GM18499 (cell line): ENCODE data around the gene FHDC1.

Experiments used
- ATAC-seq: cut with Tn5 transposase; IDR thresholded peaks from one replicate; pipeline ENCODE4 v1.9.1; 2021; ENCODE audit warnings: moderate number of reproducible peaks; ENCODE audit not compliant: insufficient read depth, unreplicated experiment

FHDC1 gene

GRCh38 chr4:152956650-152957436, 20.7 kb downstream of the FHDC1 start:
- no peak for ATAC-seq

- no peak for ATAC-seq
These were observed 21.5 kb downstream of the FHDC1 start for GRCh38 chr4:152957437-152958171.

GRCh38 chr4:152959080-152959479, 23.0 kb downstream of the FHDC1 start:
- ATAC-seq, result no peak

DNA sequence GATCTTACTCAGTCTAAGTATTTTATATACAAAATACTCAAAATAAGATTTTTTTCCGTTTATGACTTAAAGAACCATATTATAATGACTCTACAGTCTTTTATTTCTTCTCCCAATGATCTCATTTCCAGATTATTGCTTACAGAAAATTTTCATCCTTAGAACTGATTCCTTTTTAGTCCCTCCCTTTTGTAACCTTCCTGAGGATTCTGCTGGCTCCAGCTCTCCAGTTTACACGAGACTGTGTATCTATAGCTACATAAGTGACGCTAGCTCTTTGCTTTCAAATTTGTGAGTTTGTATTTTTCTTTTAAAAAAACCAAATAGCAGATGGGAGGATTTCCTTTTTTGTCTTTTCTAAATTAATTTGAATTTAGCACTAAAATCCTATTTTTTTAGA, 24.0 kb downstream of the FHDC1 start:
- no peak for ATAC-seq

GRCh38 chr4:152961014-152961772, 25.1 kb downstream of the FHDC1 start:
- no peak for ATAC-seq

DNA sequence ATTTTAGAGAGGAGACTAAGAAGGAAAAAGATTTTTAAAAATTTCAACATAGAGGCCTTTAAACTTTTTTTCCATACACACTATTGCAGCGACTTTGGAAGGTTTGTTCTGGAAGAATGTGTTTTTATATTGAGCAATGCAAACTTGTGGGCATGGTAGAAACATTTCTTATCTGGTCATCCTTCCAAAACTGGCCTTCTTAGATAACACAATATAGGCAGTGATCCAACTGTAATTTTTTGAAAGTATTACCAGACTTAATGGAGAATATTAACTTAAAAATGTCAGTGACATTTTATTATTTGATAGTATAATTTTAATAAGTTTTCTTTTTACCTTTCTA, 25.6 kb downstream of the FHDC1 start:
- no peak for ATAC-seq

GRCh38 chr4:152962150-152962549, 26.0 kb downstream of the FHDC1 start:
- ATAC-seq, result no peak

DNA sequence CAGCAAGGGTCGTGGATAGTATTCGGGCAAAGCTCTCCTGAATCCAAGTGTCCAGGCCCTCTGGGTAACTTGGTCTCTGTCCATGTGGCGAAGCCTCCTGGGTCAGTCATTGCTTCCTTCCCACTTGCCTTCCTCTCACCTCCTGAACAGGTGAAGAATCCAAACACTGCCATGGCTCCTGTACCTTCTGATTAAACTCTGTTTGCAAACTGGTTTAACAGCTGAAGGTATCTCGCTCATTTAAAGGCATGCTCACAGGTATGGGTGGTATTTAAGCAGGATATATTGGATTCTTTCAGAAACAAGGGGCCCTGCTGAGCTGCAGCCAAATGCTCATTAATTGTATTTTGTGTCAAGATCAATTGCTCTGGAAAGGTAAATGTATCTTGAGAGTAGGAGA, 28.2 kb downstream of the FHDC1 start:
- no peak for ATAC-seq

GRCh38 chr4:152965611-152966010, 29.5 kb downstream of the FHDC1 start:
- no peak for ATAC-seq

DNA sequence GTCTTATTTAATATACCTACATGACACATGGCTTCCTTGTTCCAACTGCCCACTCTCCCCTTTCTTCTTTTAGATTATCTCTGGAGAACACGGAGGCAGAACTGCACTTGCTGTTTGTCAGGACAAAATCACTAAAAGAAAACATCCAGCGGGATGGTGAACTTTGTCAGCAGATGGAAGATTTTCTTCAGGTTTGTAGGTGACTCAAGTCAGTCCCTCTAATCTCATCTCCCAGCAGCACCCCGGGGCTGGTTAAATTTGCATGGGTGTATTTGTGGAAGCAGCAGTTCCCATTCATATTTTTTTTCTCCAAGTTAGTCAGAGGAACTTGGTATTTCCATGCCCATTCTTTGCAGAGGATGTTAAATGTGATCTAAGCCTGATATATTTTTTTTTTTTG, 31.8 kb downstream of the FHDC1 start:
- no peak for ATAC-seq

GRCh38 chr4:152968806-152969394, 32.8 kb downstream of the FHDC1 start:
- no peak for ATAC-seq

- no peak for ATAC-seq
These were observed 34.1 kb downstream of the FHDC1 start for GRCh38 chr4:152970102-152970820.

DNA sequence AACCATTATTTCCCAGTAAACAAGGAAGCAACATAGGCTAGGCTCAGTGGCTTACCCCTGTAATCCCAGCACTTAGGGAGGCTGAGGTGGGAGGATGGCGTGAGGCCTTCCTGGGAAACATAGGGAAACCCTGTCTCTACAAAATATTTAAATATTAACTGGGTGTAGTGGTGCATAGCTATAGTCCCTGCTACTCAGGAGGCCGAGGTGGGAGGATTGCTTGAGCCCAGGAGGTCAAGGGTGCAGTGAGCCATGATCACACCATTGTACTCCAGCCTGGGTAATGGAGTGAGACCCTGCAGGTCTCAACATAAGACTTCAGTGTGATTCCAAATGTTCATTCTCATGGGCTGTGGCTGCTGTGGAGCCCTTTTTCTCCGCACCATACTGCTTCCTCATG, 34.9 kb downstream of the FHDC1 start:
- no peak for ATAC-seq

DNA sequence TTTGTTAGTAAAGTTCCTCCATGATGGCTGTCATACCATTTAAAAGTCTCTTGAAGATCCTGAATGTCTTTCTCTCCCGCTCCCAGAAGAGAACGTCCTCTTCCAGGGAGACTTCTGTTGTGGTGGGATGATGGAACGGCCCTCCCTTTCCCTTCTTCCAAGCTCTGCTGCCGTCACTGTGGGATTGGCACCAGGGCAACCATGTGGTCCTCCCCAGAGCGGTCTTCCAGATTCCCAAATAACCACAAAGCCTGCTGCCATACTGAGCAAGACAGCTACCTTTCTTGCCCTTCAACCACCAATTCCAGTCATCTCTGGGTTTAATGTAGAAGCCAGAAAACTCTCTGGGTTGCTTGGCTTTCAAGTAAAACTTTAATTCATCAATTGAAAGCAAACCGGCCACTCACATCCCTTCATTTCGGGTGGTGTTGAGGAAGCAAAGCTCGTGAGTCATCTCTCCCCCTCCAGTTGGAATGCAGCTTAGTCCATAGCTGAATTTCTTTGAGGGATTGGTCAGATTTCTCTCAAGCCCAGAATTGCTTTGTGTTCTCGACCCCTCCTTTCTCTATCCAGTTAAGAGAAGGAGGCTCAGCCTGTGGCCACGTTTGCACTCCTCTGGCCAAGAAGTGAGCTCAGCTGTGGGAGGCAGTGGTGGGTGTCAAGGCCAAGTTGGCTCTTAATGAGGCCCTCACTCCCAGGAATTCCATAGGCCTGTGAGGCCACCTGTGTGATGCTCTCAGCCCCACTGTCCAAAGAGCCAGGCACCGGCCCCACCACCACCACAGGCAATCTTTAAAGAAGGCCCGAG, 36.9 kb downstream of the FHDC1 start:
- ATAC-seq, result no peak

DNA sequence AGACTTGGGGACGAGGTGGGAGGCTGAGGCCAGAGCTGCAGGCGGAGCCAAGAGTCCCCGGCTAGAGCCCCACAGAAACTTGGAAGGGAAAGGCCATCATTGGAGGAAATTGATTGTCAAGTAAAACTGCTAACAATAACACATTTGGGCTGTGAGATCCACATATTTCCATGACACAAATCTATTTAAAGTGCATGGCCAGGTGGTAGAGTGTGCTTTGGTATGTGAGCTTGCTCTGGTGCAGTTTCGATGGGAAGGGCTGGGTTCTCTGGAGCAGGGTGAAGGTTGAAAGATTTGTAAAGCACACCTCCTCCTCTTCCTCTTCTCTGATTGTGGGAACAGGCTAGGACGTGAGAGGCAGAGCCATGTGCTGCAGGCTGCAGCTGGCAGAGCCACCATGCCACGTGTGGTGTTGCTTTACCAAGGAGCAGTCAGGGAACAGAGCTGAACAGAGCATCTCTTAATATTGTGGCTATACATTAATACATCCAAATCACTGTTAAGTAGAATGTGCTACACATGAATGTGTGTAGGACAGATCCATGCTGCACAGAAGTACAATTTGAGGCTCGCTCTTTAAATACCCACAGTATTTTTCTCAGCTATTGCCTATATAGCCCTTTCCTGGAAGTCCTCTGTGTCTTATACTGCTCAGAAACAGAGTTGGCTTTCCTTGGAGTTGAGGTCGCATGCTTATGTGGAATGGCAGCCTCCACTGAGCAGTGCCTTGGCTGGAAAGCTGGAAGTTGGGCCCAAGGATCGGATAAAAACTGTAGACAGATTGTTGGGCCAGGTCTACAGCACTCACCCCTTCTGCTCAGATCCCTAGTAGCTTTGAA, 37.7 kb downstream of the FHDC1 start:
- ATAC-seq, result no peak

- ATAC-seq, result no peak
These were observed 38.6 kb downstream of the FHDC1 start for GRCh38 chr4:152974468-152975379.

- no peak for ATAC-seq
These were observed 39.5 kb downstream of the FHDC1 start for GRCh38 chr4:152975380-152976211.
